Brain microvascular endothelial cell (primary cell): ENCODE results near the gene GIGYF1.

Experiments used
- DNase-seq: peaks from one replicate; pipeline ENCODE4 v3.0.0-alpha.2; 2020
- H3K27ac ChIP-seq: fragments of 250-450 bp; sonication (Bioruptor Pico); 2 replicates; pipeline ENCODE4 v1.5.1; 2020; ENCODE audit warnings: mild to moderate bottlenecking, moderate library complexity
- H3K27me3 ChIP-seq: fragments of 250-450 bp; sonication (Bioruptor Pico); replicated peaks from 2 replicates; pipeline ENCODE4 v1.5.1; 2020; ENCODE audit warnings: mild to moderate bottlenecking
- H3K36me3 ChIP-seq: fragments of 250-450 bp; sonication (Bioruptor Pico); replicated peaks from 2 replicates; pipeline ENCODE4 v1.5.1; 2020; ENCODE audit warnings: mild to moderate bottlenecking
- H3K4me3 ChIP-seq: 2 replicates; pipeline ENCODE4 v1.5.1; 2011; ENCODE audit warnings: low read depth, mild to moderate bottlenecking, control low read depth, low read length, moderate library complexity
- CTCF ChIP-seq: IDR thresholded peaks from 2 replicates; pipeline ENCODE4 v1.5.1; 2011; ENCODE audit warnings: low read depth, mild to moderate bottlenecking, moderate library complexity, low read length, control low read depth, inconsistent platforms; ENCODE audit errors: missing control alignments
- in situ Hi-C: cut with HindIII; loops from 2 replicates; pipeline ENCODE4 v1.10.0; 2017; ENCODE audit warnings: low sequenced_read_pairs, low pct_ligation_motif_present

Gene GIGYF1

GRCh38 chr7:100692578-100692961 is 1.5 kb downstream of the GIGYF1 start:
- in situ Hi-C loops, result no loop called here
- no peak for DNase-seq
- H3K27ac ChIP-seq, result no peak overlapping the region

GRCh38 chr7:100691676-100692577 is 2.1 kb downstream of the GIGYF1 start:
- DNase-seq, result peak; percentile 43
- TF ChIP-seq CTCF, result peak; percentile 95
- in situ Hi-C loops, result no loop called here
- peaks cover 17% of the 10 kb centered on the region for H3K36me3 ChIP-seq
- H3K27me3 ChIP-seq, result no peaks in the 10 kb centered on the region
- no peak overlapping the region for H3K27ac ChIP-seq
- peak overlapping the region; percentile 12 for H3K4me3 ChIP-seq

More at GRCh38 chr7:100692578-100692961, 1.5 kb downstream of the GIGYF1 start:
- H3K27me3 ChIP-seq, result no peaks in the 10 kb centered on the region
- peaks cover 12% of the 10 kb centered on the region for H3K36me3 ChIP-seq
- peak overlapping the region; percentile 62 for H3K4me3 ChIP-seq
- no peak for TF ChIP-seq CTCF

GRCh38 chr7:100689230-100690135 is 4.6 kb downstream of the GIGYF1 start:
- no peak for TF ChIP-seq CTCF
- no peak for DNase-seq
- Histone ChIP-seq H3K27ac (no peak overlapping the region), H3K36me3 (peaks cover 38% of the 10 kb centered on the region), H3K27me3 (no peaks in the 10 kb centered on the region), H3K4me3 (no peak overlapping the region)
- in situ Hi-C loops, result no loop called here

GRCh38 chr7:100688326-100688860 is 5.7 kb downstream of the GIGYF1 start:
- no peak for TF ChIP-seq CTCF
- H3K4me3 ChIP-seq, result no peak overlapping the region
- peaks cover 49% of the 10 kb centered on the region for H3K36me3 ChIP-seq
- DNase-seq, result no peak
- no peaks in the 10 kb centered on the region for H3K27me3 ChIP-seq
- in situ Hi-C loops, result no loop called here
- H3K27ac ChIP-seq, result no peak overlapping the region

- Histone ChIP-seq H3K27me3 (no peaks in the 10 kb centered on the region), H3K27ac (no peak overlapping the region), H3K4me3 (no peak overlapping the region), H3K36me3 (peaks cover 53% of the 10 kb centered on the region)
- no peak for TF ChIP-seq CTCF
- DNase-seq, result no peak
- in situ Hi-C loops, result no loop called here
These were observed 6.2 kb downstream of the GIGYF1 start for GRCh38 chr7:100687751-100688300.
